AG04450 (cell line): ENCODE measurements around the gene CEP57L1. TPM values are rescaled to one million over a fixed set of nuclear protein-coding genes. Genes with fewer than 3 reads are reported as not detected.

Source experiments
- CTCF ChIA-PET: fragments of 300-600, 350-600 bp; formaldehyde crosslinking; extraction: SDS; loops from one replicate; lab custom pipeline; 2022; ENCODE audit warnings: antibody characterized with exemption, inconsistent platforms; lab: Charles Lee
- POLR2A ChIA-PET: fragments of 350-600 bp; formaldehyde crosslinking; extraction: SDS; loops from one replicate; lab custom pipeline; 2021; ENCODE audit warnings: antibody characterized with exemption, inconsistent platforms; lab: Yijun Ruan, JAX
- DNase-seq: peaks from one replicate; pipeline ENCODE4 v3.0.0-alpha.2; 2011; ENCODE audit warnings: low read depth, low spot score
- H3K27ac ChIP-seq: one replicate; pipeline ENCODE4 v1.5.1; 2012; ENCODE audit warnings: low read depth, low read length, control low read depth
- H3K27me3 ChIP-seq: one replicate; pipeline ENCODE4 v1.6.0; 2012; ENCODE audit warnings: low read length; ENCODE audit not compliant: control insufficient read depth, insufficient read depth
- H3K4me3 ChIP-seq: 2 replicates; pipeline ENCODE4 v1.5.1; 2011; ENCODE audit warnings: mild to moderate bottlenecking, low read depth, low read length, control low read depth
- H3K9me3 ChIP-seq: 2 replicates; pipeline ENCODE4 v1.5.1; 2012; ENCODE audit warnings: low read length; ENCODE audit not compliant: control insufficient read depth, insufficient read depth
- polyA plus RNA-seq: library from polyadenylated mRNA; depleted of rRNA; stranded (reverse); fragments of >200 nt; gene quantifications from 2 replicates; pipeline ENCODE4 v1.2.3, GENCODE V29; 2011
- TF ChIP-seq, protein P1 (sequence below): IDR thresholded peaks from 2 replicates; pipeline ENCODE4 v1.5.1; 2011; ENCODE audit warnings: low read depth, low read length, control low read depth, inconsistent platforms

The CEP57L1 gene
- polyA plus RNA-seq, 1 experiment: 21.2 TPM

- CTCF ChIA-PET: interaction anchor here (1.0 kb wide), 1 partner anchor 13 kb away, joined by 8 read pairs; no protein-coding TSS in a partner anchor
- Histone ChIP-seq H3K27ac (no peak overlapping the region), H3K9me3 (no peaks in the 10 kb centered on the region), H3K4me3 (no peak overlapping the region), H3K27me3 (no peaks in the 10 kb centered on the region)
- POLR2A ChIA-PET: no interaction called here
- DNase-seq: no peak
- TF ChIP-seq, protein P1, sequence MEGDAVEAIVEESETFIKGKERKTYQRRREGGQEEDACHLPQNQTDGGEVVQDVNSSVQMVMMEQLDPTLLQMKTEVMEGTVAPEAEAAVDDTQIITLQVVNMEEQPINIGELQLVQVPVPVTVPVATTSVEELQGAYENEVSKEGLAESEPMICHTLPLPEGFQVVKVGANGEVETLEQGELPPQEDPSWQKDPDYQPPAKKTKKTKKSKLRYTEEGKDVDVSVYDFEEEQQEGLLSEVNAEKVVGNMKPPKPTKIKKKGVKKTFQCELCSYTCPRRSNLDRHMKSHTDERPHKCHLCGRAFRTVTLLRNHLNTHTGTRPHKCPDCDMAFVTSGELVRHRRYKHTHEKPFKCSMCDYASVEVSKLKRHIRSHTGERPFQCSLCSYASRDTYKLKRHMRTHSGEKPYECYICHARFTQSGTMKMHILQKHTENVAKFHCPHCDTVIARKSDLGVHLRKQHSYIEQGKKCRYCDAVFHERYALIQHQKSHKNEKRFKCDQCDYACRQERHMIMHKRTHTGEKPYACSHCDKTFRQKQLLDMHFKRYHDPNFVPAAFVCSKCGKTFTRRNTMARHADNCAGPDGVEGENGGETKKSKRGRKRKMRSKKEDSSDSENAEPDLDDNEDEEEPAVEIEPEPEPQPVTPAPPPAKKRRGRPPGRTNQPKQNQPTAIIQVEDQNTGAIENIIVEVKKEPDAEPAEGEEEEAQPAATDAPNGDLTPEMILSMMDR: no peak
These were observed 35.7 kb upstream of the CEP57L1 start for GRCh38 chr6:109059571-109060021.

GRCh38 chr6:109060571-109060970, 34.7 kb upstream of the CEP57L1 start:
- Histone ChIP-seq H3K27me3 (no peaks in the 10 kb centered on the region), H3K9me3 (no peaks in the 10 kb centered on the region), H3K27ac (no peak overlapping the region), H3K4me3 (no peak overlapping the region)
- CTCF ChIA-PET: no interaction called here
- no peak for DNase-seq
- POLR2A ChIA-PET: no interaction called here
- TF ChIP-seq, protein P1: no peak

DNA sequence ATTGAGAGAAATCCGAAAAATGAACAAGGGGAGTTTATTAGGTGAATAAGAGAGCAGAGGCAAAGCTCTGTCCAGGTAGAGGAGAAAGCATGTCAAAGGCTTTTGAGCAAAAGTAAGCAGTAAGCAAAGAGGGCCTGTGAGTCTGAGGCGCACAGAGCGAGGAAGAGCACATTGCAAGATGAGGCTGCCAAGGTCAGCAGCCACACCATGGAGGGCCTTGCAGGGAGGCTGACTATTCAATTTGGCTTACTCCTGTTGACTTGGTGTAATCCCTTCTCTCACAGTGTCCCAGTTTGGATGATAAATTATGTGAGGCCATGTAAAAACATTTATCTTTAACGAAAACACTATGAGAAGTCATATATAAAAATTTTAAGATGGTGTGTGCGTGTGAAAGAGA, 33.1 kb upstream of the CEP57L1 start:
- TF ChIP-seq, protein P1: no peak
- DNase-seq: no peak
- no peak overlapping the region for H3K4me3 ChIP-seq
- H3K27ac ChIP-seq: no peak overlapping the region
- ChIA-PET POLR2A (no interaction called here), CTCF (interaction anchor here (2.6 kb wide), 1 partner anchor 11 kb away, joined by 11 read pairs; no protein-coding TSS in a partner anchor)
- no peaks in the 10 kb centered on the region for H3K27me3 ChIP-seq
- H3K9me3 ChIP-seq: no peaks in the 10 kb centered on the region

DNA sequence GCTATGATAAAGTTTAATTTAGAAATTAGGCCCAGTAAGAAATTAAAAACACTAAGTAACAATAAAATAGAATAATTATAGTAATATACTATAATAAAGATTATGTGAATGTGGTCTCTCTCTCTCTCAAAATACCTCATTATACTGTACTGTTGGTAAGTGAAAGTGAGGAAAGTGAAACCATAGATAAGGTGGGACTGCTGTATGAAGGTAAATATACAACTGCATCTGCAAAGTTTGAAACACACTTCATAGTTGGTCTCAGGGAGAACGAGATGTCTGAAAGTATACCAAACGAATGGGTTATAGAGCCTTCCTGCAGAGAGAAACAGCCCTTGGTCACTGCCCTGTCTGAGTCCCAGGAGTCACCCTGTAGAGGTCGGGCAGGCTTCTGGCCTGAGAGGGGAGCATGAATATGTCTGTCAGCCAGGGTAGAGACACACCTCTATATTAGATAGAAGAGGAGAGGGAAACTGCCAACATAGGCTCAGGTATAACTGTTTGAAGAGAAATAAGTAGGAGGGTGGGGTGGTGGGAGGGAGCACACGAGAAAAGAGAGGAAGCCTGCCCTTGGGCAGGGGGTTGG, 32.4 kb upstream of the CEP57L1 start:
- no peak overlapping the region for H3K4me3 ChIP-seq
- TF ChIP-seq, protein P1: no peak
- ChIA-PET POLR2A (no interaction called here), CTCF (interaction anchor here (2.6 kb wide), 1 partner anchor 10 kb away, joined by 11 read pairs; no protein-coding TSS in a partner anchor)
- no peaks in the 10 kb centered on the region for H3K27me3 ChIP-seq
- DNase-seq: no peak
- H3K9me3 ChIP-seq: no peaks in the 10 kb centered on the region
- H3K27ac ChIP-seq: no peak overlapping the region

- ChIA-PET CTCF (interaction anchor here (2.5 kb wide), 1 partner anchor 177 kb away, joined by 13 read pairs; no protein-coding TSS in a partner anchor), POLR2A (no interaction called here)
- TF ChIP-seq, protein P1: no peak
- no peaks in the 10 kb centered on the region for H3K27me3 ChIP-seq
- H3K9me3 ChIP-seq: no peaks in the 10 kb centered on the region
- DNase-seq: no peak
- no peak overlapping the region for H3K27ac ChIP-seq
- H3K4me3 ChIP-seq: no peak overlapping the region
These were observed 25.6 kb upstream of the CEP57L1 start for GRCh38 chr6:109069746-109070145.
